ENCODE results near the gene TTYH2. TPM values are rescaled to one million over a fixed set of nuclear protein-coding genes. Genes with fewer than 3 reads are reported as not detected.

TTYH2 gene
- total RNA-seq, 1 donor from 2014 or later: 3.8 TPM

- intact Hi-C loops (cut with micrococcal nuclease): no loop called here
- CTCF ChIA-PET: no interaction called here
- H3K36me3 Mint-ChIP-seq (ENCODE audit: low read depth): no peaks in the 10 kb centered on the region
- no peak for TF ChIP-seq CTCF (IDR thresholded peaks at IDR 0.05)
- H3K4me1 Mint-ChIP-seq: no peaks in the 10 kb centered on the region
- H3K27ac Mint-ChIP-seq: no peak overlapping the region
- ATAC-seq (ENCODE audit: low read depth): no peak
- DNase-seq: no peak
- H3K27me3 Mint-ChIP-seq: no peaks in the 10 kb centered on the region
- H3K9me3 Mint-ChIP-seq: no peaks in the 10 kb centered on the region
- POLR2A ChIA-PET: no interaction called here
- no peak overlapping the region for H3K4me3 Mint-ChIP-seq
Observed at GRCh38 chr17:74245871-74246270, 32.5 kb downstream of the TTYH2 start.

GRCh38 chr17:74249590-74250270, 36.4 kb downstream of the TTYH2 start:
- DNase-seq (no peak), ATAC-seq (ENCODE audit: low read depth) (no peak)
- intact Hi-C loops (cut with micrococcal nuclease): no loop called here
- Mint-ChIP-seq H3K4me3 (no peak overlapping the region), H3K27me3 (no peaks in the 10 kb centered on the region), H3K36me3 (ENCODE audit: low read depth) (no peaks in the 10 kb centered on the region), H3K4me1 (no peaks in the 10 kb centered on the region), H3K27ac (no peak overlapping the region), H3K9me3 (no peaks in the 10 kb centered on the region)
- CTCF ChIA-PET: no interaction called here
- no peak for TF ChIP-seq CTCF (IDR thresholded peaks at IDR 0.05)
- POLR2A ChIA-PET: no interaction called here

- CTCF ChIA-PET: no interaction called here
- H3K27me3 Mint-ChIP-seq: no peaks in the 10 kb centered on the region
- ATAC-seq (ENCODE audit: low read depth) (no peak), DNase-seq (no peak)
- POLR2A ChIA-PET: no interaction called here
- H3K4me3 Mint-ChIP-seq: no peak overlapping the region
- no peak overlapping the region for H3K27ac Mint-ChIP-seq
- H3K4me1 Mint-ChIP-seq: no peaks in the 10 kb centered on the region
- no peaks in the 10 kb centered on the region for H3K9me3 Mint-ChIP-seq
- no peak for TF ChIP-seq CTCF (IDR thresholded peaks at IDR 0.05)
- intact Hi-C loops (cut with micrococcal nuclease): no loop called here
- no peaks in the 10 kb centered on the region for H3K36me3 Mint-ChIP-seq (ENCODE audit: low read depth)
Observed at GRCh38 chr17:74250324-74250995, 37.1 kb downstream of the TTYH2 start.

GRCh38 chr17:74251051-74251450, 37.7 kb downstream of the TTYH2 start:
- POLR2A ChIA-PET: no interaction called here
- no peak for DNase-seq
- Mint-ChIP-seq H3K9me3 (no peaks in the 10 kb centered on the region), H3K27me3 (no peaks in the 10 kb centered on the region), H3K27ac (no peak overlapping the region), H3K36me3 (ENCODE audit: low read depth) (no peaks in the 10 kb centered on the region), H3K4me3 (no peak overlapping the region), H3K4me1 (no peaks in the 10 kb centered on the region)
- ATAC-seq (ENCODE audit: low read depth): no peak
- intact Hi-C loops (cut with micrococcal nuclease): no loop called here
- CTCF ChIA-PET: no interaction called here
- no peak for TF ChIP-seq CTCF (IDR thresholded peaks at IDR 0.05)

- Mint-ChIP-seq H3K36me3 (ENCODE audit: low read depth) (no peaks in the 10 kb centered on the region), H3K4me3 (no peak overlapping the region), H3K27me3 (no peaks in the 10 kb centered on the region), H3K9me3 (no peaks in the 10 kb centered on the region), H3K27ac (no peak overlapping the region), H3K4me1 (no peaks in the 10 kb centered on the region)
- ATAC-seq (ENCODE audit: low read depth) (no peak), DNase-seq (no peak)
- CTCF ChIA-PET: no interaction called here
- TF ChIP-seq CTCF (IDR thresholded peaks at IDR 0.05): no peak
- POLR2A ChIA-PET: no interaction called here
- intact Hi-C loops (cut with micrococcal nuclease): no loop called here
Observed at GRCh38 chr17:74251569-74251968, 38.2 kb downstream of the TTYH2 start.

Data from activated B cell treated with CpG ODN at 0.5 μM for 24 hours (primary cell).